MCF 10A (cell line): Measurements from ENCODE around the gene MAFG. TPM values are rescaled to one million over a fixed set of nuclear protein-coding genes. Genes with fewer than 3 reads are reported as not detected.

ENCODE experiments used
- BruUV-seq: library from RNA; stranded (reverse); fragments of 400-500 nt; replicated peaks from 2 replicates; lab custom pipeline; 2021; lab: Mats Ljungman, UMichigan
- CTCF ChIA-PET: fragments of 300-600 bp; sonication (Branson Sonifier 250); formaldehyde crosslinking; extraction: SDS; loops from one replicate; lab custom pipeline; 2021; ENCODE audit warnings: antibody characterized with exemption, inconsistent platforms; lab: Yijun Ruan, JAX
- POLR2A ChIA-PET: fragments of 300-600, 350-650 bp; sonication (Branson Sonifier 250); formaldehyde crosslinking; extraction: SDS; loops from one replicate; lab custom pipeline; 2020; ENCODE audit warnings: antibody characterized with exemption, inconsistent platforms; lab: Yijun Ruan, JAX
- DNase-seq: peaks from one replicate; pipeline ENCODE4 v3.0.0-alpha.2; 2018; ENCODE audit not compliant: unreplicated experiment
- H3K27ac Mint-ChIP-seq: one replicate; pipeline ENCODE4 v1.8.0; 2022; ENCODE audit warnings: mild to moderate bottlenecking, low read depth, mixed read lengths; ENCODE audit not compliant: unreplicated experiment
- H3K27me3 Mint-ChIP-seq: one replicate; pipeline ENCODE4 v1.8.0; 2022; ENCODE audit warnings: mixed read lengths; ENCODE audit not compliant: insufficient read depth, unreplicated experiment
- H3K36me3 Mint-ChIP-seq: one replicate; pipeline ENCODE4 v1.8.0; 2022; ENCODE audit warnings: mild to moderate bottlenecking, moderate library complexity, mixed read lengths; ENCODE audit not compliant: insufficient read depth, unreplicated experiment
- H3K4me1 Mint-ChIP-seq: one replicate; pipeline ENCODE4 v1.8.0; 2022; ENCODE audit warnings: mixed read lengths; ENCODE audit not compliant: insufficient read depth, unreplicated experiment
- H3K4me3 Mint-ChIP-seq: one replicate; pipeline ENCODE4 v1.8.0; 2022; ENCODE audit warnings: mild to moderate bottlenecking, moderate library complexity, mixed read lengths; ENCODE audit not compliant: unreplicated experiment
- H3K9me3 Mint-ChIP-seq: one replicate; pipeline ENCODE4 v1.8.0; 2022; ENCODE audit warnings: mixed read lengths; ENCODE audit not compliant: unreplicated experiment
- intact Hi-C: fragments of 100-400 bp; cut with micrococcal nuclease; formaldehyde crosslinking; loops from 2 replicates; pipeline ENCODE4 v1.14.1; 2022
- total RNA-seq: library from RNA; stranded (reverse); gene quantifications from 2 replicates; pipeline ENCODE4 v1.2.3, GENCODE V29; 2022
- TF ChIP-seq, protein P1 (sequence below): fragments of 200-600 bp; IDR thresholded peaks from one replicate; pipeline ENCODE4 v1.8.0; 2022; ENCODE audit warnings: antibody characterized with exemption, mild to moderate bottlenecking; ENCODE audit not compliant: unreplicated experiment

MAFG gene
- total RNA-seq, 1 experiment from 2014 or later: 38.1 TPM

DNA sequence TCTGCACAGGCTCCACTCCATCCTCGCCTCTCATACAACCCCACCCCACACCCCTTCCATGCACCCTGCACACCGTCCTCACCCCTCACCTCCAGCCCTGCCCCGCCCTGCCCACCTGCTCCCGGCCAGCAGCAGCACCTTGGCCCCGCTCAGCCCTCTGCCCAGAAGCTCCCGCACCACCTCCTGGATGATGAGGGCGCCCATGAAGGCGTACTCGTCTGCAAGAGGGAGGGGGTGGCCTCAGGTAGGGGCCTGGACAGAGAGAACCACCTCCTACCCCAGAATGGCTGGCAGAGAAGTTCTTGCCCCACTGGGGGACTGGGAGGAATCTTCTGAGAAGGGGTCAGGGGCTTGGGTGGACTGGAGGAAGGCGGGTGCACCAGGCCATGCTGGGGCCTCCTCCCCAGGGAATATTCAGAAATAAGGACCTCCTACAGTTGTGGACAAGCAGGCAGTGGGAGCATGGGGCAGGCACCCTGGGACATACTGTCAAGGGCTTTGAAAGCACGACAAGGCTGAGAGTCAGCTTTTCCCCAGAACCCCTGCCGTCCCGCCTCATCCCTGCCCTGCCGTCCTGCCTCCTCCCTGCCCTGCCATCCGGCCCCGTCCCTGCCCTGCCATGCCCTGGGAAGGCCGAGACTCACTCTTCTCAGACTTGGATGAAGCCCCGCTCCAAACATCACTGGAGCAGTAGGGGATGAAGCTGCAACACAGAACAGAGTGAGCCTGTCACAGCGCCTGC, 30.3 kb upstream of the MAFG start:
- no peak overlapping the region for H3K4me3 Mint-ChIP-seq
- DNase-seq: no peak
- no peaks in the 10 kb centered on the region for H3K4me1 Mint-ChIP-seq
- no peaks in the 10 kb centered on the region for H3K9me3 Mint-ChIP-seq
- H3K27me3 Mint-ChIP-seq: peaks cover 9% of the 10 kb centered on the region
- CTCF ChIA-PET: interaction anchor here (0.6 kb wide), 2 partner anchors 40 to 219 kb away, joined by 4 to 5 read pairs; no protein-coding TSS in a partner anchor
- H3K27ac Mint-ChIP-seq: no peak overlapping the region
- BruUV-seq: no TSS peak
- TF ChIP-seq, protein P1, sequence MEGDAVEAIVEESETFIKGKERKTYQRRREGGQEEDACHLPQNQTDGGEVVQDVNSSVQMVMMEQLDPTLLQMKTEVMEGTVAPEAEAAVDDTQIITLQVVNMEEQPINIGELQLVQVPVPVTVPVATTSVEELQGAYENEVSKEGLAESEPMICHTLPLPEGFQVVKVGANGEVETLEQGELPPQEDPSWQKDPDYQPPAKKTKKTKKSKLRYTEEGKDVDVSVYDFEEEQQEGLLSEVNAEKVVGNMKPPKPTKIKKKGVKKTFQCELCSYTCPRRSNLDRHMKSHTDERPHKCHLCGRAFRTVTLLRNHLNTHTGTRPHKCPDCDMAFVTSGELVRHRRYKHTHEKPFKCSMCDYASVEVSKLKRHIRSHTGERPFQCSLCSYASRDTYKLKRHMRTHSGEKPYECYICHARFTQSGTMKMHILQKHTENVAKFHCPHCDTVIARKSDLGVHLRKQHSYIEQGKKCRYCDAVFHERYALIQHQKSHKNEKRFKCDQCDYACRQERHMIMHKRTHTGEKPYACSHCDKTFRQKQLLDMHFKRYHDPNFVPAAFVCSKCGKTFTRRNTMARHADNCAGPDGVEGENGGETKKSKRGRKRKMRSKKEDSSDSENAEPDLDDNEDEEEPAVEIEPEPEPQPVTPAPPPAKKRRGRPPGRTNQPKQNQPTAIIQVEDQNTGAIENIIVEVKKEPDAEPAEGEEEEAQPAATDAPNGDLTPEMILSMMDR: no peak
- intact Hi-C loops: no loop called here
- POLR2A ChIA-PET: interaction anchor here (1.2 kb wide), 1 partner anchor 63 kb away, joined by 6 read pairs; no protein-coding TSS in a partner anchor
- H3K36me3 Mint-ChIP-seq: no peaks in the 10 kb centered on the region

DNA sequence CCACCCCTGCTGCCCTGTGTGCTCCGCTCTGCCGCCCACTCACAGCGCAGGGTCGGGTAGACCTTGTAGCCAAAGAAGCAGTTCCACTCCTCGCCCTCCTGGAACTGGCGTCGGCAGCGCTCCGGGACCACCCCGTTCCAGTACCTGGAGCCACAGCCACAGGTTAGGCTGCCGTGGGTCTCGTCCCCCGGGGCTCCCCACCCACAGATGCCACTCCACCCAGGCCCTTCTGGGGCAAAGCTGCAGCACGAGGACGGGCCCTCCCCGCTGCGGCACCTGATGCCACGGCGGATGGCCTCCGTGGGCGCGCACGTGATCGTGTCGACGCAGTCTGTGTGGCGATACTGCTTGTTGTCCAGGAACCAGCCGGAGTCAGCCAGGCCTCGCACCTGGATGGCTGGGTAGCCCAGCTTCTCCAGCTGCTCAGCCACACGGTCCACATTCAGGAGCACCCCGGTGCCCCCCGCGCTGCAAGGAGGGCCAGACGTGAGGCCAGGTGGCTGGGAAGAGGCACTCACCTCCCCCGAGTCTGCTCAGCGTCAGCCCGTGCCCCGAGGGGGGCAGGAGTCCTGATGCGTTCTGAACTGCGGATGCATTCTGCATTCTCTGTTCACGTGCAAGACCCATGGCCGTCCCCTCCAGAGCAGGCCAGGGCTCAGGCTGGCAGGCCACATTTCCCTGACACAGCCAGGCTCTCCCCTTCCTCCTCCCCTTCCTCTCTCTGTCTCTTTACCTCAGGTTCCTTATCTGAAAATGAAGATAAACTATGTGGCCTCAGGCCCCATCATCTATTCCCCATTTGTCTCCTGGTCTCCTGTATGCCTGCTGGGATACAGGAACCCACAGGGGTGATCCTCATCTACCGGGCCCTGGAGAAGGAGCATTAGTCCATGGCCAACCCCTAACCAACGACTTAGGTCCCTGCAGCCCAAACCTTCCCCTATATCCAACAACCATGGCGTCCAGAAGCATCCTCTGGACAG, 29.4 kb upstream of the MAFG start:
- Mint-ChIP-seq H3K27me3 (peaks cover 9% of the 10 kb centered on the region), H3K36me3 (no peaks in the 10 kb centered on the region), H3K4me1 (no peaks in the 10 kb centered on the region), H3K27ac (no peak overlapping the region), H3K9me3 (no peaks in the 10 kb centered on the region), H3K4me3 (no peak overlapping the region)
- ChIA-PET CTCF (no interaction called here), POLR2A (interaction anchor here (0.6 kb wide), 1 partner anchor 65 kb away, joined by 5 read pairs; no protein-coding TSS in a partner anchor)
- no peak for DNase-seq
- BruUV-seq: no TSS peak
- TF ChIP-seq, protein P1: no peak
- intact Hi-C loops: no loop called here

- TF ChIP-seq, protein P1: no peak
- no peaks in the 10 kb centered on the region for H3K36me3 Mint-ChIP-seq
- no TSS peak for BruUV-seq
- ChIA-PET CTCF (interaction anchor here (0.8 to 1.5 kb wide), 4 partner anchors 64 to 225 kb away, joined by 3 to 6 read pairs (median 4); partner anchors contain the start of gene CENPX), POLR2A (no interaction called here)
- no peak for DNase-seq
- no peaks in the 10 kb centered on the region for H3K4me1 Mint-ChIP-seq
- H3K9me3 Mint-ChIP-seq: no peaks in the 10 kb centered on the region
- intact Hi-C loops: no loop called here
- H3K27ac Mint-ChIP-seq: no peak overlapping the region
- no peak overlapping the region for H3K4me3 Mint-ChIP-seq
- peaks cover 9% of the 10 kb centered on the region for H3K27me3 Mint-ChIP-seq
These were observed 28.4 kb upstream of the MAFG start for GRCh38 chr17:81955756-81956544.
